Endothelial cell of umbilical vein (primary cell): Measurements from ENCODE around the gene TPCN1. TPM values are rescaled to one million over a fixed set of nuclear protein-coding genes. Genes with fewer than 3 reads are reported as not detected.
A peak's percentile ranks its signal among the peaks of the same experiment; 100 is the strongest.

ENCODE experiments used
- BruUV-seq: library from RNA; stranded (reverse); fragments of 400-500 nt; replicated peaks from 2 replicates; lab custom pipeline; 2021; lab: Mats Ljungman, UMichigan
- CTCF ChIA-PET: fragments of 300-600, 350-600 bp; sonication (Branson Sonifier 250); formaldehyde crosslinking; loops from one replicate; lab custom pipeline; 2021; ENCODE audit warnings: antibody characterized with exemption, inconsistent platforms; lab: Charles Lee
- POLR2A ChIA-PET: fragments of 300-600, 350-600 bp; sonication (Branson Sonifier 250); formaldehyde crosslinking; loops from one replicate; lab custom pipeline; 2021; ENCODE audit warnings: antibody characterized with exemption, inconsistent platforms; lab: Charles Lee
- DNase-seq: peaks from one replicate; pipeline ENCODE4 v3.0.0-alpha.2; 2011; ENCODE audit warnings: low read depth, low spot score
- FAIRE-seq: peaks from 2 replicates; lab custom pipeline; 2011; peaks lifted over from hg19 to GRCh38; lab: Jason Lieb, UNC
- H2AFZ ChIP-seq: 2 replicates; pipeline ENCODE4 v1.6.0; 2012; ENCODE audit warnings: low read depth, low read length, control low read depth, inconsistent platforms
- H3K27ac ChIP-seq: 2 replicates; pipeline ENCODE4 v1.5.1; 2011; ENCODE audit warnings: low read depth, mild to moderate bottlenecking, control low read depth, low read length, moderate library complexity; ENCODE audit not compliant: insufficient read depth
- H3K27me3 ChIP-seq, 2 experiments: 2 replicates each; pipeline versions ENCODE4 v1.6.0 to v1.6.1; 2011; ENCODE audit warnings: low read length in 2 of 2, mixed read lengths in 1 of 2; ENCODE audit not compliant: control insufficient read depth in 2 of 2, insufficient read depth in 2 of 2
- H3K36me3 ChIP-seq, 2 experiments: 2 replicates in 1 of 2; 3 replicates in 1 of 2; pipeline ENCODE4 v1.5.1; 2011; ENCODE audit warnings: low read length in 2 of 2, mild to moderate bottlenecking in 1 of 2, moderate library complexity in 1 of 2; ENCODE audit not compliant: control insufficient read depth in 2 of 2, insufficient read depth in 2 of 2; ENCODE audit errors: extremely low read depth in 1 of 2
- H3K4me1 ChIP-seq: 3 replicates; pipeline ENCODE4 v1.5.1; 2011; ENCODE audit warnings: mild to moderate bottlenecking, low read length; ENCODE audit not compliant: control insufficient read depth, insufficient read depth; ENCODE audit errors: extremely low read depth
- H3K4me2 ChIP-seq: 2 replicates; pipeline ENCODE4 v1.6.1; 2011; ENCODE audit warnings: low read length, control low read depth, mixed read lengths; ENCODE audit not compliant: insufficient read depth
- H3K4me3 ChIP-seq, 3 experiments: fragments of 200-600 bp in 1 of 3; sonication (generic), shearing (Covaris generic) in 1 of 3; replicated peaks in 1 of 3; 2 replicates each; pipeline ENCODE4 v1.5.1; 2011 to 2016; ENCODE audit warnings: control low read depth in 3 of 3, low read length in 3 of 3, mild to moderate bottlenecking in 2 of 3, inconsistent platforms in 1 of 3, low read depth in 1 of 3, moderate library complexity in 1 of 3; ENCODE audit not compliant: insufficient read depth in 1 of 3
- H3K79me2 ChIP-seq: 2 replicates; pipeline ENCODE4 v1.6.0; 2012; ENCODE audit warnings: low read length, inconsistent platforms; ENCODE audit not compliant: control insufficient read depth, insufficient read depth
- H3K9ac ChIP-seq: replicated peaks from 2 replicates; pipeline ENCODE3; 2011; ENCODE audit warnings: low read length, control low read depth; ENCODE audit not compliant: insufficient read depth; ENCODE audit errors: extremely low read depth
- H3K9me1 ChIP-seq: replicated peaks from 3 replicates; pipeline ENCODE4 v1.6.0; 2011; ENCODE audit warnings: mild to moderate bottlenecking, low read length; ENCODE audit not compliant: control insufficient read depth, insufficient read depth; ENCODE audit errors: extremely low read depth
- H3K9me3 ChIP-seq: replicated peaks from 2 replicates; pipeline ENCODE4 v1.5.1; 2012; ENCODE audit warnings: low read length, inconsistent platforms; ENCODE audit not compliant: control insufficient read depth, insufficient read depth
- H4K20me1 ChIP-seq: replicated peaks from 2 replicates; pipeline ENCODE3; 2011; ENCODE audit warnings: mild to moderate bottlenecking, low read length; ENCODE audit not compliant: control insufficient read depth, insufficient read depth; ENCODE audit errors: extremely low read depth
- EZH2 ChIP-seq: IDR thresholded peaks from 2 replicates; pipeline ENCODE4 v1.6.1; 2012; ENCODE audit warnings: borderline replicate concordance, low read depth, mild to moderate bottlenecking, moderate library complexity, low read length, inconsistent platforms; ENCODE audit not compliant: severe bottlenecking
- FOS ChIP-seq: IDR thresholded peaks from 2 replicates; pipeline ENCODE4 v1.6.1; 2011; ENCODE audit warnings: mild to moderate bottlenecking, low read length, moderate library complexity, borderline replicate concordance; ENCODE audit not compliant: insufficient read depth
- GATA2 ChIP-seq: IDR thresholded peaks from 2 replicates; pipeline ENCODE4 v1.7.0; 2011; ENCODE audit warnings: low read depth, mild to moderate bottlenecking, moderate library complexity, mixed read lengths, low read length; ENCODE audit not compliant: insufficient read length, insufficient read depth
- JUN ChIP-seq: IDR thresholded peaks from 2 replicates; pipeline ENCODE4 v1.6.1; 2011; ENCODE audit warnings: borderline replicate concordance, low read depth; ENCODE audit not compliant: insufficient read length, insufficient read depth
- MYC ChIP-seq: IDR thresholded peaks from one replicate; pipeline ENCODE4 v1.6.1; 2011; ENCODE audit warnings: mild to moderate bottlenecking, low read depth, low read length
- POLR2A ChIP-seq: IDR thresholded peaks from 2 replicates; pipeline ENCODE4 v1.6.1; 2012; ENCODE audit warnings: low read depth, mild to moderate bottlenecking, control low read depth, low read length
- POLR2AphosphoS5 ChIP-seq: IDR thresholded peaks from 2 replicates; pipeline ENCODE4 v1.6.1; 2012; ENCODE audit warnings: low read depth, mild to moderate bottlenecking, control low read depth, low read length, moderate library complexity; ENCODE audit not compliant: insufficient read depth
- dilution Hi-C: fragments of 300-500 bp; cut with MboI; formaldehyde crosslinking; loops from one replicate; pipeline ENCODE4 v1.15.0; 2019; ENCODE audit warnings: low sequenced_read_pairs; ENCODE audit not compliant: extremely low pct_ligation_motif_present
- intact Hi-C: fragments of 100-400 bp; cut with micrococcal nuclease; formaldehyde crosslinking; loops from one replicate; pipeline ENCODE4 v1.10.0; 2022
- polyA plus RNA-seq, 4 experiments: library from polyadenylated mRNA; depleted of rRNA in 3 of 4; stranded (reverse) in 3 of 4; unstranded in 1 of 4; fragments of >200 nt; gene quantifications; 2 replicates each; pipeline versions ENCODE4 v1.2.1 to v1.2.3, GENCODE V29; 2011 to 2012; ENCODE audit warnings: missing spikeins in 1 of 4
- total RNA-seq: library from RNA; stranded (reverse); gene quantifications from 2 replicates; pipeline ENCODE4 v1.2.3, GENCODE V29; 2021
- TF ChIP-seq, protein P1 (sequence below), 2 donors: IDR thresholded peaks; 1 replicate in 1 of 2; 2 replicates in 1 of 2; pipeline ENCODE4 v1.5.1; 2011; ENCODE audit warnings: low read length in 2 of 2, mild to moderate bottlenecking in 2 of 2, moderate library complexity in 2 of 2, control low read depth in 1 of 2, inconsistent platforms in 1 of 2, low read depth in 1 of 2; ENCODE audit not compliant: insufficient read depth in 1 of 2; ENCODE audit errors: extremely low read depth in 1 of 2
- TF ChIP-seq, protein P2 (sequence below): IDR thresholded peaks from 2 replicates; pipeline ENCODE4 v1.6.1; 2011; ENCODE audit not compliant: insufficient read depth, insufficient read length

Gene TPCN1
- total and polyA plus RNA-seq, 2 donors (not counting 3 experiments of a cell fraction or from before 2014, with no cell fraction given) = 19.5 to 28.3 TPM

DNA sequence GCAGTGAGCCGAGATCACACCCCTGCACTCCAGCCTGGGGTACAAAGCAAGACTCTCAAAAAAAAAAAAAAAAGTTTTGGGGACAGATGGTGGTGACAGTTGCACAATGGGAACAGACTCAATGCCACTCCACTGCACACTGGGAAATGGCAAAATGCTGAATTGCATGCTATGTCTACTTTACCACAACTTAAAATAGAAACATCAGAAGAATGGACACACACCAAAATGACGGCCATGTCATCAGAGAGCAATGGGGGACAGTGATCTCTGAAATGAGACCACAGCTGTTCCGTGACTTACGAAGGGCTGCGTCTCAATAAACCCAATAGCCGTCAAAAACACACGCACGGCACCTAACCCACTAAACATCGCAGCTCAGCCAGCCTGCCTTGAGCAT lies 49.7 kb upstream of the TPCN1 start:
- Histone ChIP-seq H3K9me1 (no peaks in the 10 kb centered on the region), H3K79me2 (no peaks in the 10 kb centered on the region), H2AFZ (no peak overlapping the region), H3K27me3 (no peaks in the 10 kb centered on the region), H3K4me3 (no peak overlapping the region), H3K9ac (no peak overlapping the region), H3K27ac (no peak overlapping the region), H3K36me3 (peaks cover 20 to 45% of the 10 kb centered on the region in 2 experiments), H4K20me1 (no peaks in the 10 kb centered on the region), H3K9me3 (no peaks in the 10 kb centered on the region), H3K4me2 (no peak overlapping the region), H3K4me1 (no peaks in the 10 kb centered on the region)
- BruUV-seq = no TSS peak
- ChIA-PET CTCF (interaction anchor here (1.2 to 6.4 kb wide), 2 partner anchors 178 to 254 kb away, joined by 3 to 83 read pairs; no protein-coding TSS in a partner anchor), POLR2A (no interaction called here)
- DNase-seq (no peak), FAIRE-seq (peak; percentile 44)
- dilution Hi-C loops (no loop called here), intact Hi-C loops (no loop called here)
- no peak for TF ChIP-seq POLR2AphosphoS5
- TF ChIP-seq MYC = no peak

DNA sequence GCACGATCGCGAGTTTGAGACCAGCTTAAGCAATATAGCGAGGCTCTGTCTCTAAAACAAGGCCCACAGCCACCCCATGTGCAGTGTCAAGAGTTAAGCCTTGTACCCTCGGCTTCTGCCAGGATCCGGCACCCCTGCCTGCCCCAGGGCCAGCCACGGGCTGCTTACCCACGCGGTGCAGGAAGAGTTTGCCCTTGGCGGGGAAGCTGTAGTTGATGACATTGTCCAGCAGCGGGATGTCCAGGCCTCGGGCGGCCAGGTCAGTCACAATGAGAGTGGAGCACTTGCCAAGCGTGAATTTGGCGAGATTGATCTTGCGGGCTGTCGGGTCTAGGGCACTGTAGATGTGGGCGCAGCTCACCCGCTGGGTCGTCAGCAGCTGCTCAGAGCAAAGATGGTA lies 49.1 kb upstream of the TPCN1 start:
- no TSS peak for BruUV-seq
- Histone ChIP-seq H3K27ac (no peak overlapping the region), H3K27me3 (no peaks in the 10 kb centered on the region), H3K9ac (no peak overlapping the region), H2AFZ (no peak overlapping the region), H3K79me2 (no peaks in the 10 kb centered on the region), H3K4me1 (no peaks in the 10 kb centered on the region), H3K36me3 (peaks cover 20 to 50% of the 10 kb centered on the region in 2 experiments), H3K9me1 (no peaks in the 10 kb centered on the region), H3K4me3 (no peak overlapping the region), H4K20me1 (no peaks in the 10 kb centered on the region), H3K9me3 (no peaks in the 10 kb centered on the region), H3K4me2 (no peak overlapping the region)
- DNase-seq (no peak), FAIRE-seq (no peak)
- ChIA-PET CTCF (interaction anchor here (6.4 kb wide), 1 partner anchor 179 kb away, joined by 83 read pairs; no protein-coding TSS in a partner anchor), POLR2A (no interaction called here)
- dilution Hi-C loops = no loop called here
- intact Hi-C loops = no loop called here
- TF ChIP-seq POLR2AphosphoS5 = no peak
- TF ChIP-seq, protein P1, sequence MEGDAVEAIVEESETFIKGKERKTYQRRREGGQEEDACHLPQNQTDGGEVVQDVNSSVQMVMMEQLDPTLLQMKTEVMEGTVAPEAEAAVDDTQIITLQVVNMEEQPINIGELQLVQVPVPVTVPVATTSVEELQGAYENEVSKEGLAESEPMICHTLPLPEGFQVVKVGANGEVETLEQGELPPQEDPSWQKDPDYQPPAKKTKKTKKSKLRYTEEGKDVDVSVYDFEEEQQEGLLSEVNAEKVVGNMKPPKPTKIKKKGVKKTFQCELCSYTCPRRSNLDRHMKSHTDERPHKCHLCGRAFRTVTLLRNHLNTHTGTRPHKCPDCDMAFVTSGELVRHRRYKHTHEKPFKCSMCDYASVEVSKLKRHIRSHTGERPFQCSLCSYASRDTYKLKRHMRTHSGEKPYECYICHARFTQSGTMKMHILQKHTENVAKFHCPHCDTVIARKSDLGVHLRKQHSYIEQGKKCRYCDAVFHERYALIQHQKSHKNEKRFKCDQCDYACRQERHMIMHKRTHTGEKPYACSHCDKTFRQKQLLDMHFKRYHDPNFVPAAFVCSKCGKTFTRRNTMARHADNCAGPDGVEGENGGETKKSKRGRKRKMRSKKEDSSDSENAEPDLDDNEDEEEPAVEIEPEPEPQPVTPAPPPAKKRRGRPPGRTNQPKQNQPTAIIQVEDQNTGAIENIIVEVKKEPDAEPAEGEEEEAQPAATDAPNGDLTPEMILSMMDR (IDR thresholded peaks at IDR 0.05; ENCODE audit: extremely low read depth in 1 of 2, insufficient read depth in 1 of 2, low read depth in 1 of 2, low read length in 2 of 2) = no peak
- TF ChIP-seq POLR2A = no peak
- TF ChIP-seq EZH2 = no peak
- TF ChIP-seq MYC = no peak
- no peak for TF ChIP-seq FOS
- no peak for TF ChIP-seq GATA2
- no peak for TF ChIP-seq JUN
- TF ChIP-seq, protein P2, sequence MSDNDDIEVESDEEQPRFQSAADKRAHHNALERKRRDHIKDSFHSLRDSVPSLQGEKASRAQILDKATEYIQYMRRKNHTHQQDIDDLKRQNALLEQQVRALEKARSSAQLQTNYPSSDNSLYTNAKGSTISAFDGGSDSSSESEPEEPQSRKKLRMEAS = no peak
